ENCODE data around the gene PPP6R2.

DNA sequence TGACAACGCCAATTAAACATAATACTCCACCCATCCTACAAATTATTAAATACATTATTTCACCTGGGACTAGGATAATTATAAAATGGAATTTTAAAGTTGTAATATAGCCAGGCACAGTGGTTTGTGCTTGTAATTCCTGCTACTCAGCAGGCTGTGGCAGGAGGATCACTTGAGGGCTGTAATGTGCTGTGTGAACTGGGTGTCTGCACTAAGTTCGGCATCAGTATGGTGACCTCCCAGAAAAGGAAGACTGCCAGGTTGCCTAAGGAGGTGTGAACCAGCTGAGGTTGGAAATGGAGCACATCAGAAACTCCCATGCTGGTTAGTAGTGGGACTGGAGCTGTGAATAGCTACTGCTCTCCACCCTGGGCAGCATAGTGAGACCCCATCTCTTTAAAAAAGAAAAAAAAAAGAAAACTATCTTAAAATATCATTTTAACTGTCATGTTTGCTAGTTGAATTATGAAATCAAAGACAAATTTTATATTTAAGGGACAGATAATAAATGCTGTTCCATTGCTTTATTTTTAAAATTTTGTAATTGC lies 28.0 kb downstream of the PPP6R2 start:
- TF ChIP-seq CTCF (conservative IDR thresholded peaks at IDR 0.05 in 1 of 2, IDR thresholded peaks at IDR 0.05 in 1 of 2; ENCODE audit: low read depth in 1 of 2, low read length in 2 of 2), result no peak
- TF ChIP-seq EZH2 (IDR thresholded peaks at IDR 0.05; ENCODE audit: low read length, missing control alignments), result no peak
